ENCODE data around the gene SLC25A25. TPM values are rescaled to one million over a fixed set of nuclear protein-coding genes. Genes with fewer than 3 reads are reported as not detected.

SLC25A25 gene
- total and polyA plus RNA-seq, 2 of the 8 experiments (the other 6 are each of a cell fraction or from before 2014, with no cell fraction given) = 6.5 to 18.5 TPM

GRCh38 chr9:128118971-128119665 lies 51.1 kb downstream of the SLC25A25 start:
- no peak overlapping the region for H3K14ac ChIP-seq (ENCODE audit: insufficient read length)
- no peak overlapping the region for H2BK12ac ChIP-seq (ENCODE audit: low read depth, low read length)
- TF ChIP-seq POLR2AphosphoS5 (IDR thresholded peaks at IDR 0.05; ENCODE audit: low read depth, low read length) (0 out of 2 replicates have a peak, but pooled peaks have one; percentile 16), POLR2A (IDR thresholded peaks at IDR 0.05; ENCODE audit: control extremely low read depth in 1 of 2, low read depth in 2 of 2, low read length in 2 of 2) (no peak)
- H3K9ac ChIP-seq (replicated peaks in 1 of 4; ENCODE audit: extremely low read depth in 1 of 4, low read depth in 3 of 4, low read length in 3 of 4) = no peak overlapping the region
- no peak overlapping the region for H4K5ac ChIP-seq (ENCODE audit: insufficient read length, low read depth, low read length)
- peaks cover 0 to 4% (median under 1%) of the 10 kb centered on the region in 4 experiments; a peak in 3 of 7 replicates for H3K4me1 ChIP-seq (replicated peaks in 1 of 4; ENCODE audit: control insufficient read depth in 3 of 4, insufficient read depth in 4 of 4, low read length in 3 of 4)
- H3K27me3 ChIP-seq (replicated peaks in 1 of 4; ENCODE audit: control insufficient read depth in 3 of 4, extremely low read depth in 1 of 4, insufficient read depth in 3 of 4, low read length in 3 of 4) = no peaks in the 10 kb centered on the region
- H4K8ac ChIP-seq (ENCODE audit: extremely low read depth, insufficient read depth, low read length) = no peak overlapping the region
- ChIA-PET CTCF (ENCODE audit: partially characterized antibody) (interaction anchor here (0.6 to 2.4 kb wide), 5 partner anchors 10 to 231 kb away, joined by 3 to 11 read pairs (median 3); no protein-coding TSS in a partner anchor), POLR2A (ENCODE audit: partially characterized antibody) (interaction anchor here (0.6 to 1.7 kb wide), 4 partner anchors 9 to 52 kb away, joined by 4 to 6 read pairs (median 4); no protein-coding TSS in a partner anchor)
- no peak overlapping the region for H3K4me2 ChIP-seq (ENCODE audit: insufficient read depth in 1 of 2, low read depth in 2 of 2, low read length in 2 of 2)
- no peaks in the 10 kb centered on the region for H3K23me2 ChIP-seq (ENCODE audit: low read depth, low read length)
- no peak overlapping the region for H2BK15ac ChIP-seq (ENCODE audit: low read length)
- H4K91ac ChIP-seq (replicated peaks; ENCODE audit: insufficient read length, low read length) = no peak overlapping the region
- no peaks in the 10 kb centered on the region for H3K79me1 ChIP-seq (ENCODE audit: low read depth, low read length)
- H2BK120ac ChIP-seq (replicated peaks; ENCODE audit: low read depth, low read length) = no peak overlapping the region
- no peak overlapping the region for H2AFZ ChIP-seq (ENCODE audit: low read length)
- 93% methylated on average over 13 of the region's 15 CpGs; no CpG with 5 or more reads in 1 of the 2 experiments for WGBS, 2 experiments (ENCODE audit: extremely low coverage in 1 of 2, insufficient coverage in 1 of 2, insufficient read length in 1 of 2, insufficient replicate concordance in 2 of 2, low coverage in 1 of 2, low lambda C conversion rate in 2 of 2, missing lambda C conversion rate in 1 of 2)
- no peak overlapping the region for H2BK5ac ChIP-seq (ENCODE audit: low read depth, low read length)
- H3K36me3 ChIP-seq (ENCODE audit: control insufficient read depth in 2 of 4, insufficient read depth in 4 of 4, low read length in 3 of 4) = peaks cover 2 to 26% (median 8%) of the 10 kb centered on the region in 4 experiments; a peak in 5 of 8 replicates
- no peak overlapping the region for H3K27ac ChIP-seq (ENCODE audit: low read depth, low read length)
- no peaks in the 10 kb centered on the region for H3K9me3 ChIP-seq (ENCODE audit: insufficient read depth in 2 of 2, low read depth in 1 of 2, low read length in 1 of 2)
- H4K20me1 ChIP-seq (replicated peaks in 1 of 2; ENCODE audit: control insufficient read depth in 1 of 2, insufficient read depth in 2 of 2, low read length in 2 of 2) = peaks cover 3 to 18% of the 10 kb centered on the region in 2 experiments
- DNase-seq (ENCODE audit: low read depth in 1 of 2, low spot score in 2 of 2) (no peak), FAIRE-seq (no peak)
- no peak overlapping the region for H3K4ac ChIP-seq (replicated peaks; ENCODE audit: insufficient read length, low read depth, low read length)
- no peaks in the 10 kb centered on the region for H3K79me2 ChIP-seq (ENCODE audit: control insufficient read depth in 1 of 2, insufficient read depth in 2 of 2, low read length in 2 of 2)
- no peak overlapping the region for H3K23ac ChIP-seq (ENCODE audit: insufficient read length)
- no peak overlapping the region for H2AK5ac ChIP-seq (ENCODE audit: low read depth, low read length)
- H3K4me3 ChIP-seq (ENCODE audit: extremely low read depth in 1 of 4, insufficient read depth in 2 of 4, low read depth in 3 of 4, low read length in 4 of 4) = no peak overlapping the region
- no peak overlapping the region for H3K18ac ChIP-seq (ENCODE audit: extremely low read depth, low read length)
- no peak overlapping the region for H2BK20ac ChIP-seq (ENCODE audit: low read length)
- H3K56ac ChIP-seq (replicated peaks; ENCODE audit: insufficient read length, low read depth, low read length) = no peak overlapping the region
